ENCODE results near the gene SART3. TPM values are rescaled to one million over a fixed set of nuclear protein-coding genes. Genes with fewer than 3 reads are reported as not detected.
"Not testable (repeated sequence)": the region's sequence is repeated elsewhere in the genome, so short reads cannot be mapped to it uniquely, and the experiment has no call there.

SART3 gene
- total RNA-seq, 4 donors from 2014 or later, result 31.6 to 48.0 (median 40.1) TPM

- Histone ChIP-seq H3K27ac (replicated peaks in 1 of 4) (no peak overlapping the region), H3K4me3 (no peak overlapping the region)
- 98% methylated on average over 9 of the region's 10 CpGs for WGBS
Measured at GRCh38 chr12:108594323-108594903, 33.4 kb upstream of the SART3 start.

GRCh38 chr12:108592033-108592909 is 31.3 kb upstream of the SART3 start:
- intact Hi-C loops (cut with DNase I), result no loop called here
- Histone ChIP-seq H3K36me3 (no peaks in the 10 kb centered on the region), H3K4me1 (peaks cover 0 to 4% (median 2%) of the 10 kb centered on the region in 4 donors), H3K27me3 (peaks cover 0 to 23% (median 0%) of the 10 kb centered on the region in 4 donors), H3K27ac (replicated peaks in 1 of 4) (no peak overlapping the region), H3K4me3 (no peak overlapping the region), H3K9me3 (no peaks in the 10 kb centered on the region)
- TF ChIP-seq POLR2A (IDR thresholded peaks at IDR 0.05; ENCODE audit: low read depth), result no peak
- TF ChIP-seq CTCF (IDR thresholded peaks at IDR 0.05), result no peak
- DNase-seq (ENCODE audit: extremely low spot score), result no peak
- 95% methylated on average over 16 of the region's 25 CpGs for WGBS

More at GRCh38 chr12:108594323-108594903, 33.4 kb upstream of the SART3 start:
- no peak for TF ChIP-seq POLR2AphosphoS5 (IDR thresholded peaks at IDR 0.05)
- TF ChIP-seq CTCF (IDR thresholded peaks at IDR 0.05), result no peak
- no peak for TF ChIP-seq POLR2A (IDR thresholded peaks at IDR 0.05; ENCODE audit: low read depth)
- TF ChIP-seq EP300 (IDR thresholded peaks at IDR 0.05), result no peak
- DNase-seq (ENCODE audit: extremely low spot score), result no peak
- Histone ChIP-seq H3K9me3 (no peaks in the 10 kb centered on the region), H3K36me3 (no peaks in the 10 kb centered on the region), H3K4me1 (peaks cover 0 to 11% (median 2%) of the 10 kb centered on the region in 4 donors), H3K27me3 (peaks cover 0 to 9% (median 0%) of the 10 kb centered on the region in 4 donors)
- intact Hi-C loops (cut with DNase I), result no loop called here

GRCh38 chr12:108591267-108591980 is 30.5 kb upstream of the SART3 start:
- intact Hi-C loops (cut with DNase I), result no loop called here
- TF ChIP-seq POLR2A (IDR thresholded peaks at IDR 0.05; ENCODE audit: low read depth), result no peak
- TF ChIP-seq POLR2AphosphoS5 (IDR thresholded peaks at IDR 0.05), result no peak
- no peak for TF ChIP-seq CTCF (IDR thresholded peaks at IDR 0.05)
- TF ChIP-seq EP300 (IDR thresholded peaks at IDR 0.05), result no peak
- H3K4me3 ChIP-seq, result no peak overlapping the region
- no peak for DNase-seq (ENCODE audit: extremely low spot score)
- H3K27me3 ChIP-seq, result peaks cover 0 to 17% (median 0%) of the 10 kb centered on the region in 4 donors
- H3K9me3 ChIP-seq, result no peaks in the 10 kb centered on the region
- WGBS, result 86% methylated on average over 15 of the region's 22 CpGs
- no peak overlapping the region for H3K27ac ChIP-seq (replicated peaks in 1 of 4)
- H3K36me3 ChIP-seq, result no peaks in the 10 kb centered on the region
- peaks cover 0 to 3% (median 0%) of the 10 kb centered on the region in 4 donors for H3K4me1 ChIP-seq

- intact Hi-C loops (cut with DNase I); H3K27ac ChIP-seq (replicated peaks in 1 of 4); H3K4me3 ChIP-seq; H3K36me3 ChIP-seq; H3K9me3 ChIP-seq; DNase-seq (ENCODE audit: extremely low spot score); H3K4me1 ChIP-seq: not testable (repeated sequence)
- peaks cover 0 to 17% (median 0%) of the 10 kb centered on the region in 4 donors for H3K27me3 ChIP-seq
- WGBS, result 93% methylated on average over 9 of the region's 9 CpGs
Measured at GRCh38 chr12:108590463-108590862, 29.5 kb upstream of the SART3 start.

- H3K36me3 ChIP-seq, result no peaks in the 10 kb centered on the region
- TF ChIP-seq CTCF (IDR thresholded peaks at IDR 0.05) (no peak), EP300 (IDR thresholded peaks at IDR 0.05) (no peak), POLR2A (IDR thresholded peaks at IDR 0.05; ENCODE audit: low read depth) (no peak), POLR2AphosphoS5 (IDR thresholded peaks at IDR 0.05) (no peak)
- WGBS, result 66% methylated on average over 5 of the region's 7 CpGs
- no peak overlapping the region for H3K4me3 ChIP-seq
- H3K27me3 ChIP-seq, result peaks cover 0 to 17% (median 0%) of the 10 kb centered on the region in 4 donors
- intact Hi-C loops (cut with DNase I), result no loop called here
- no peak overlapping the region for H3K27ac ChIP-seq (replicated peaks in 1 of 4)
- peaks cover 0 to 3% (median 0%) of the 10 kb centered on the region in 4 donors for H3K4me1 ChIP-seq
- H3K9me3 ChIP-seq, result no peaks in the 10 kb centered on the region
- no peak for DNase-seq (ENCODE audit: extremely low spot score)
Measured at GRCh38 chr12:108589840-108590229, 28.9 kb upstream of the SART3 start.
